Mucosa of descending colon (tissue), 3 donors: ENCODE results near the gene CCM2L. TPM values are rescaled to one million over a fixed set of nuclear protein-coding genes. Genes with fewer than 3 reads are reported as not detected.

Source experiments
- ATAC-seq: fragments of 200-7000 bp; cut with Tn5 transposase; one replicate; pipeline ENCODE4 v1.9.1; 2020; ENCODE audit warnings: mild to moderate bottlenecking, moderate library complexity
- DNase-seq, 3 donors: peaks; one replicate each; pipeline ENCODE4 v3.0.0-alpha.2; 2020
- H3K36me3 ChIP-seq: fragments of 200-600 bp; one replicate; pipeline ENCODE4 v1.8.0; 2021; ENCODE audit warnings: low read depth, mild to moderate bottlenecking
- H3K4me1 ChIP-seq: fragments of 200-600 bp; one replicate; pipeline ENCODE4 v1.8.0; 2021; ENCODE audit warnings: low read depth, mild to moderate bottlenecking
- H3K4me3 ChIP-seq: fragments of 200-600 bp; one replicate; pipeline ENCODE4 v1.8.0; 2021; ENCODE audit warnings: mild to moderate bottlenecking
- H3K9me3 ChIP-seq: fragments of 200-600 bp; one replicate; pipeline ENCODE4 v1.8.0; 2021; ENCODE audit warnings: mild to moderate bottlenecking
- intact Hi-C, 2 donors: fragments of 100-400 bp; cut with DNase I in 1 of 2; cut with micrococcal nuclease in 1 of 2; formaldehyde crosslinking; loops; one replicate each; pipeline versions ENCODE4 v1.11.0 to v1.11.1; 2022; cut with DNase I, micrococcal nuclease
- total RNA-seq, 3 donors: library from RNA; stranded (reverse); fragmentation: NEBNext Ultra II Directional in 2 of 3; extraction: Animal tissue kit (Norgen Biotek cat#: 25700) in 2 of 3; gene quantifications; one replicate each; pipeline versions ENCODE4 v1.2.1 to v1.2.4, GENCODE V29; 2021 to 2023
- TF ChIP-seq, protein P1 (sequence below): fragments of 200-600 bp; IDR thresholded peaks from one replicate; pipeline ENCODE4 v1.8.0; 2022; ENCODE audit warnings: antibody characterized with exemption, mild to moderate bottlenecking
- donor health status: DM: no; HTN: no; CAD: no; lungs with moderate emphysema.
- donor health status: DM: no; HTN: no; CAD: no.
- donor health status: DM: no; HTN: yes; CAD: no.

The CCM2L gene
- total RNA-seq, 3 donors from 2014 or later, result 1.2 to 3.7 (median 1.8) TPM

DNA sequence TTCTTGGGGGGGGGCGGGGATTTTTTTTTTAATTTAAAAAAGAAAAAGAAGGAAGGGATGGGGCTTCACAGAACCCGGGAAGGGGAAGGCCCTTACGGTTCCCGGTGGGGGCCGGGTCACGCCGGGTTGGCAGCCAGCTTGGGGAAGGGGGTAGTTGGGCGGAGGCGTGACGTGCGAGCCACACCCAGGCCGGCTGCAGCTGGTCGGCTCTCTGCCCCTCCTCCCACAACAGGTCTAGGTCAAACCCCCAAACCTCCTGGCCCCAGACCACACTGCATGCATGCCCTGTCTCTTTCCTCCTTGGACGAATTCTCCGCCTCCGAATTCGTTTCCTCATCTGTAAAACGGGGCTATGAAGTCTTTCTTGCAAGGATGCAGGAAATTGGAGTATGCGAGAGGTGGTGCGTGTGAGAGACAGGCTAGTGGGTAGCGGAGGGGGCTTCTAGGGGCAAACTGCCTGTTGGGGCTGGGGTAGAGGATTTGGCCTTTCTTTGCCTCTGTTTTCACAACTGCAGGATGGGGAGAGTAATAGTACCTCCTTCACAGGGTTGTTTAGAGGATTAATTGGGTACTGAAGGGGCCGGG is 42.6 kb downstream of the CCM2L start:
- TF ChIP-seq, protein P1, sequence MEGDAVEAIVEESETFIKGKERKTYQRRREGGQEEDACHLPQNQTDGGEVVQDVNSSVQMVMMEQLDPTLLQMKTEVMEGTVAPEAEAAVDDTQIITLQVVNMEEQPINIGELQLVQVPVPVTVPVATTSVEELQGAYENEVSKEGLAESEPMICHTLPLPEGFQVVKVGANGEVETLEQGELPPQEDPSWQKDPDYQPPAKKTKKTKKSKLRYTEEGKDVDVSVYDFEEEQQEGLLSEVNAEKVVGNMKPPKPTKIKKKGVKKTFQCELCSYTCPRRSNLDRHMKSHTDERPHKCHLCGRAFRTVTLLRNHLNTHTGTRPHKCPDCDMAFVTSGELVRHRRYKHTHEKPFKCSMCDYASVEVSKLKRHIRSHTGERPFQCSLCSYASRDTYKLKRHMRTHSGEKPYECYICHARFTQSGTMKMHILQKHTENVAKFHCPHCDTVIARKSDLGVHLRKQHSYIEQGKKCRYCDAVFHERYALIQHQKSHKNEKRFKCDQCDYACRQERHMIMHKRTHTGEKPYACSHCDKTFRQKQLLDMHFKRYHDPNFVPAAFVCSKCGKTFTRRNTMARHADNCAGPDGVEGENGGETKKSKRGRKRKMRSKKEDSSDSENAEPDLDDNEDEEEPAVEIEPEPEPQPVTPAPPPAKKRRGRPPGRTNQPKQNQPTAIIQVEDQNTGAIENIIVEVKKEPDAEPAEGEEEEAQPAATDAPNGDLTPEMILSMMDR, result no peak
- H3K36me3 ChIP-seq, result no peaks in the 10 kb centered on the region
- H3K4me3 ChIP-seq, result no peak overlapping the region
- DNase-seq (peak; percentile 22 to 83 (median 47)), ATAC-seq (peak; percentile 74)
- intact Hi-C loops, result no loop called here
- H3K4me1 ChIP-seq, result no peaks in the 10 kb centered on the region
- no peaks in the 10 kb centered on the region for H3K9me3 ChIP-seq

DNA sequence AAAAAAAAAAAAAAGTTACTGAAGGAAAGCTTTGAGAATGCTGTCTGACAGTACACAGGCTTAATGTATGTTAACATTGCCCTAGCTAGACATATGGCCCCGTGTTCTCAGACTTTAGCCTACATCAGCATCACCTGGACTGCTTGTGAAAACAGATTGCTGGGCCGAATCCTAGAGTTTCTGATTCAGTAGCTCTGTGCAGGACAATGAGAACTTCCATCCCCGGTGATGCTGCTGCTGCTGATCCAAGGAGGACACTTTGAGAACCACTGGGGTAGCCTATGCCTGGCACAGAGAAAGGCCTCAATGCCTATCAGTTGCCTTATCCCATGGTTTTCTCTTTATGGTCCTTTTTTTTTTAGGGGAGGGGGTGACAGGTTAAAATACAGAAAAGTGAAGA is 43.4 kb downstream of the CCM2L start:
- no peak for ATAC-seq
- Histone ChIP-seq H3K4me1 (no peaks in the 10 kb centered on the region), H3K36me3 (no peaks in the 10 kb centered on the region), H3K9me3 (no peaks in the 10 kb centered on the region), H3K4me3 (no peak overlapping the region)
- intact Hi-C loops, result no loop called here
- DNase-seq, result no peak
- TF ChIP-seq, protein P1, result no peak

DNA sequence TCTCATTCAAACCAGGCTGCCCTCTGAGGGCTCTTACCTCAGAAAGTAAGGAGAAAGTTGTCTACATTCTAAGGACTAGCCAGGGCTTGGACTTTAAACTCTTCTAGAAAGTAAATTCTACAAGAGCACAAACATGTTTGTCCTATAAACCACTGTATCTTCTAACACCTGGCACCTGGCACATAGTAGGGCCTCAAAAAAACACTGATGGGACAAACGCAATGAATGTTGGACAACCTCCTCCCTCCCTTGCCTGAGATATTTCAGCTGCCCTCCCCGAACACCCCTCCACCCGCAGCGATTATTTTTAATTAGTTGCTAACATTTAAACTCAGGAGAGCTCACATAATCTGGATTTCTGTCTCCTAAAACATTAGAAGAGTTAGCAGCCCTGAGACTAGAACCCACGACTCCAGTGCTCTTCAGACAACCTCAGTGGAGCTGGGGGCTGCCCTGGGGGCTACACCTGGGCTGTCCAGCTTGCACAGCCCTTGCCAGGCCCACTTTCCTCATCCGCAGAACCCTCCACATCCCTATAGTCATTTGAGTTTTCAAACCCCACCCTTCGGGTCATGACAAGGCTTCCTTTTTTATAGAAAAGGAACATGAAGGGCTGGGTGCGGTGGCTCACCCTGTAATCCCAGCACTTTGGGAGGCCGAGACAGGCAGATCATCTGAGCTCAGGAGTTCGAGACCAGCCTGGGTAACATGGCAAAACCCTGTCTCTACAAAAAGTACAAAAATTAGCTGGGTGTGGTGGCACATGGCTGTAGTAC is 46.7 kb downstream of the CCM2L start:
- ATAC-seq (no peak), DNase-seq (no peak)
- Histone ChIP-seq H3K4me1 (no peaks in the 10 kb centered on the region), H3K36me3 (no peaks in the 10 kb centered on the region), H3K4me3 (no peak overlapping the region), H3K9me3 (no peaks in the 10 kb centered on the region)
- TF ChIP-seq, protein P1, result no peak
- intact Hi-C loops, result no loop called here

DNA sequence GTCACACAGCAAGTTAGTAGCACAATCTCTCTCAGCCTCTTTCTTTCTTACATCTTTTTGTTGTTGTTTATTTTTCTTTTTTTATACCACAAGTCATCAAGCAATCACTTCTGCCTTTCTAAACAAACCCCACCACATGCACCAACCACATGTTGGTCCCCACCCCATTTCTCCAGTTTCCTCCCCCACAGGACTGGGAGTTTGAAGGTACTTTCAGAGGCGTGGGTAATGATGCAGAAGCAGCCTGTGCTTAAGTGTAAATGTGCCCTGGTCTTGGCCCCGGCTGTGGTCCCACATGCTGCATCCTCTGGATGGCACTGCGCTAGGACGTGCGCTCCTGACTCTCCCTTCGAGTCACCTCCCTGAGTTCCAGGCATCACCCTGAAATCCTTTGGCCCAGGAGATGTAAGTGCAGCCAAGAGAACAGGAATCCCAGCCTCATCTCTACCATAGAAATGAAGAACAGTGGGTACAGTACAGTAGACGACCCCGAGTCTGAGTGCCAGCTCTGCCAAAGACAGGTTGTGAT is 47.5 kb downstream of the CCM2L start:
- TF ChIP-seq, protein P1, result no peak
- H3K36me3 ChIP-seq, result no peaks in the 10 kb centered on the region
- intact Hi-C loops, result no loop called here
- H3K4me1 ChIP-seq, result no peaks in the 10 kb centered on the region
- ATAC-seq (no peak), DNase-seq (no peak)
- H3K4me3 ChIP-seq, result no peak overlapping the region
- no peaks in the 10 kb centered on the region for H3K9me3 ChIP-seq

DNA sequence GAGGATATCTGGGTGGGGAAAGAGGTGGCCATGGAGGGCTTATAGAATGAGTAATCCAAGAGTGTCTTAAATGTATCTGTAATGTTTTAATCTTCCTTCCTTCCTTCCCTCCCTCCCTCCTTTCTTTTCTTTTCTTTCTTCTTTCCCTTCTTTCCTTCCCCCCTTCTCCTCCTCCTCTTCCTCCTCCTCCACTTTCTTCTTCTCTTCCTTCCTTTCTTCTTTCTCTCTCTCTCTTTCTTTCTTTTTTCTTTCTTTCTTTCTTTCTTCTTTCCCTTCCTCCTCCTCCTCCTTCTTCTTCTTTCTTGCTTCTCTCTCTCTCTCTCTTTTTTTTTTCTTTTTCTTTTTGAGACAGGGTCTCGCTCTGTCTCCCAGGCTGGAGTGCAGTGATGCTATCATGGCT is 49.0 kb downstream of the CCM2L start:
- no peaks in the 10 kb centered on the region for H3K9me3 ChIP-seq
- H3K36me3 ChIP-seq, result no peaks in the 10 kb centered on the region
- H3K4me3 ChIP-seq, result no peak overlapping the region
- no peak for ATAC-seq
- H3K4me1 ChIP-seq, result no peaks in the 10 kb centered on the region
- intact Hi-C loops, result no loop called here
- DNase-seq, result no peak
- TF ChIP-seq, protein P1, result no peak
